Skeletal muscle cell (primary cell): Measurements from ENCODE around the gene HOXC5.
"Not testable (repeated sequence)": the region's sequence is repeated elsewhere in the genome, so short reads cannot be mapped to it uniquely, and the experiment has no call there.

Source experiments
- DNase-seq: peaks from one replicate; pipeline ENCODE4 v3.0.0-alpha.2; 2010; ENCODE audit warnings: low read depth
- H3K4me3 ChIP-seq: 2 replicates; pipeline ENCODE4 v1.5.1; 2011; ENCODE audit warnings: low read depth, mild to moderate bottlenecking, control low read depth, low read length, moderate library complexity

The HOXC5 gene

DNA sequence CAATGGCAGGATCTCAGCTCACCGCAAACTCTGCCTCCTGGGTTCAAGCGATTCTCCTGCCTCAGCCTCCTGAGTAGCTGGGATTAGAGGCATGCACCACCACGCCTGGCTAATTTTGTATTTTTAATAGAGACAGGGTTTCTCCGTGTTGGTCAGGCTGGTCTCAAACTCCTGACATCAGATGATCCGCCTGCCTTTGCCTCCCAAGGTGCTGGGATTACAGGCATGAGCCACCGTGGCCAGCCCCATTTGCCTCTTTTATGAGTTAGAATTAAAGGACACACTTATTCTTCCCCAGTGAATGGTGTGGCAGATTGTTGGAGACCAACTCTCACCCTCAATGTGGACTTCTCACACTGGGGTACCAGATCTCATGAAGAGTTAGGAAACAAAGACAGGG, 9.2 kb downstream of the HOXC5 start:
- H3K4me3 ChIP-seq, DNase-seq: not testable (repeated sequence)

DNA sequence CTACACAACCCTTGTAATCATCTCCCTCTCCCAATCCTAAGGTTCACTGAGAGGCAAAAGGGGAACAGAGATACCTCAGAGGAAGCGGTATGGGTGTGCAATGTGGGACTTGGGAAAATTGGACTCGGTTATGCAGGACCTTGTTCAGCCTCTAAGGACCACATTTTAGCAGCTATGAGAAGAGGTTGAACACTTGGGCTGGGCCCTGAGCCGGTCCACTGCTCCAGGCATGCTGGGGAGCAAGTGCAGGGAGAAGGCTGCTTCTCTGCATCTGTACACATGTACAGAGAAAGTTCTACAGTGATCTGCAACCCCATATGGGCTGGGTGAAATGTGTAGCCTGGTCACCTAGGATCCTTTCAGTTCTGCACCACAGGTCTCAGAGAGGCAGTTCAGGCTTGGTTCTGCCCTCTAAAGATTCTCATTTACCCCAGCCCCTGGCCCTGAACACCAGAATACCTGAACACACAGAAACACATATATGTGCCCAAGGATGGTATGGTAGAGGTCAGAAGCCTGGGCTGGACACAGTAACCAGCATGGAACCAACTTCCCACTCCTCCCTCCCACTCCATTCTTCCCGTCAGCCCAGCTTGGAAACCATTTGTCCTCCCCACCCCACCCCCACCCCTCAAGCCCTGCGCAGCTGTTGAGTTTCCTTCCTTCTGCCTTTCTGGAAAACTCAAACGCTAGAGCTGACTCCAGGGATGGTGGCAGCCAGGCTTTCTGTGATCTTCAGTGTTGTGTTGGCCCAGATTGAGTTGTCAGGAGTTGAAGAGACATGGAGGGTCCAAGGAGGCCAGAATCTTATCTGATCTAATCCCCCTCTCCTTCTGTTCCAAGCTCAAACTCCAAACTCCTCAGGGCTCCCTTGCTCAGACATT, 10.4 kb downstream of the HOXC5 start:
- no peak overlapping the region for H3K4me3 ChIP-seq
- no peak for DNase-seq

DNA sequence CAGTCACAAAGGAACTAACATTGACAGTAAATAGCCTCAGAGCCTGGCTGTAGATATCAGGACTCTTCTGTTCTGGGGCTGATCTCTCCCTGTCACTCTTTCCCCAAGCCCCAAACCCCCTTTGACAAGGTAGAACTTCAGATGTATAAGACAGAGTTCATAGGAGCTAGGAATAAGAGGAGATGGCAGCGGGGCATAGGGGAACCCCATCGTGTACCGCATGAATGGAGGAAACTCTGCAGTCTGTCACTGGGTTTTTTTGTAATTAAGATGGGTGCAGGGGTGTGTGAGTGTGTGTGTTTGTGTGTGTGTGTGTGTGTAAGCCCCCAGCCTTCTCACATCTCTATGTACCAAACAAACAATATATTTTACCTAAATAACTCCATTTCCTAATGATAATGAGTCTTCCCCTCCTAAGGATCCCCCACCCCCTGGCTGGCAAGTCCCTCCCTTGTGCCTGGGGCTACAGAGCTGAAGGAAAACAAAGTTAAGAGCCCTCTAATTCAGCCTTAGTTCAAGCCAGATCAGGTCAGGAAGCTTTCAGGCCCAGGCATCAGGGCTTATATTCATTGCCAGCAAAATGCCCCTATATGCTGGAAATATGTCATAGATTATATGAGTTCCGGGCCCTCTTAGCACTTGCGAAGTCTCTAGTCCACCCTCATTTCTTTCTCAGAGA, 11.7 kb downstream of the HOXC5 start:
- H3K4me3 ChIP-seq = no peak overlapping the region
- DNase-seq = no peak

DNA sequence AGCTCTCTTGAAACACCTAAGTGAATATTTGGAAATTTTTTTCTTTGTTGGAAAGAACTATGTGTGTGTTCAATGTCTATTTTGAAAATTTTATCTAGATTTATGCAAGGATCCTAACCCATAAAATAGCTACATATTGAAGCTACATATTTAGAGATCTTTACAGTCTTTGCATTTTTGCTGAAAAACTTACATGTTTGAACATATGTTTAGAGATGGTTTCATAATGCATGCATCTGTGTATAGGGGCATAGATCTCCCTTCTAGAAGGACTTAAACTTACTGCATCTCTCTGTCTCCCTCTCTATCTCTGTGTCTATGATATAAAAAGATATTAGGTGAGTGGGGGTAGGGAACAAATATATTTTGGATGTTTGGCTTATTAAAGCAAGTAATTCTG, 12.6 kb downstream of the HOXC5 start:
- DNase-seq = no peak
- H3K4me3 ChIP-seq = no peak overlapping the region

DNA sequence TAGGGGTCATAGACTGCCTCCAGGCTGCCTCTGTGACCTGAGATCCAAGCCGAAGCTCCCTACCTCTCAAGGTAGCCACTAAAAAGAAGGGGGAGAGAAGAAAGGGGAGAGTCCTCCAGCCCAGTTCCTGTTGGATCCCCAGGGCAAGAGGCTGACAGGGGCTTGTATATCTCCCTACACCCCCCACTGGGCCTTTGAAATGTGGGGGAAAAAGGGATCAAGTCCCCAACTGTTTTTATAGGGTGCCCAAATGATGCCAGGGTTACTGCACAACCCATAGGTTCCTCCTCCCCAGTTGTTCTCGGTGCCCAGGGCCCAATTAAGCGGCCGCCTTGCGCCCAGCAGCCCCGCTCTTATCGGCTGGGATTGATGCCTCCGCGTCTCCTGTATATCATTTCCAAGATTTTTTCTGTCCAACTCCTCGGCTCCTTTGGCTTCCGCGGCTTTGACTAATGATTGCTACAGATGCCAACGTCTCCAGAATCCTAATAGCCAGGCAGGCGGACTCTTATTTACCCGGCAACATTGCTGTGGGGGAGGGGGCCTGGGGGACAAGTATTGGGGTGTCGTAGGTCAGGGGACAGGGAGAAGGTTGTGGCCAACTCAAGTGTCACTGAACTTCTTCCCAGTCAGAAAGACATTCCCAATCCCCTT, 13.1 kb downstream of the HOXC5 start:
- no peak overlapping the region for H3K4me3 ChIP-seq
- no peak for DNase-seq

DNA sequence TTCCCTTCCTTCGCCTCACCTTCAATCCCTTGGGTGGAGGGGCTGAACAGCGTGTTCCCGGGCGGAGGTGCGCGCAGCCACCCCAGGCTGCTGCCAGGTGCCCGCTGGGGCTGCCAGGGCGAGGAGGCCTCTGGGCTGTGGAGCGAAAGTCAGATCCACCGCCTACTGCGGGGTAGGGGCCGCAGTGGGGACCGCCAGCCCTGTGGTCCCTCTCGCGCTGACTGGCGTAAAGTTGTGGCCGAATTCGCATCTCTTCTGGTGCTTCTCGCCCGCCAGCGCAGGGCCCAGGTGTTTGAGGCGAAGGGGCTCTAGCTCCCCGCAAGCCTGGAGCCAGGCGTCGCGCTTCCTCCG, 13.9 kb downstream of the HOXC5 start:
- DNase-seq = no peak
- no peak overlapping the region for H3K4me3 ChIP-seq

DNA sequence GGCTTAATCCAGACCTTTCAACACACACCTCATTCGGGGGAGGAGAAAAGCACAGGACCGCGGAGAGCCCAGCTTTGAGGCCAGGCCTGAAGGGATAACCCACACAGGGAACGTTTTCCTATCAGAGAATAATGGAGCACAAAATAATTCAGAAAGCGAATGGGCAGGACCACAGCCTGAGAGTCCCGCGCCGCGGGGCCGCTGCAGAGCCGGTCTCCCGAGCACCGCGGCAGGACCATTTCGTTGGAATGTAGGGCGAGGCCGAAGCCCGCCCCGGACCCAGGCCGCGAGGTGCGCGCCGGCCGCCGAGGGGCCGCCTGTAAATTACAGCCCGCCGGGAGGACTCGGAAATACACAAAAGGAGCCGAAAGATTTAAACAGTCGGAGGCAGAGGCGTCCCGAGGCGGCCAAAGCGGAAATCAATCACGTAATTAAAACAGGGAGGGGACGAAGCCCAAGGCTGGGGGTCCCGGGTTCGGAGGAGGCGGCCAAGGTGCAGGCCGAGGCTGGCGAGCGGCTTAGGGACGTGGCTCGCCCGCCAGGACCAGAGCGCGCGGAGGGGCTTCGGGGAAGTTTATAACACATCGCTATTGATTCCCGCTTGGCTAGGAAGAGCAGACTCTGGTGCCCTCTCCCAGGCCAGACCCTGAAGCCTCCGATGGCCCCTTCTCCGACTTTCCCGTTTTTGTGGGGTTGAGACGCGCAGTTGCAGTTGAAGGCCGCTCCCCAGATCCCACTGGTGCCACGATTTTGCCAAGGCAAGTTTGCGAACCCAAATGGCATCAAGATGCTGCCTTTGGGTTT, 14.5 kb downstream of the HOXC5 start:
- no peak overlapping the region for H3K4me3 ChIP-seq
- DNase-seq = no peak

DNA sequence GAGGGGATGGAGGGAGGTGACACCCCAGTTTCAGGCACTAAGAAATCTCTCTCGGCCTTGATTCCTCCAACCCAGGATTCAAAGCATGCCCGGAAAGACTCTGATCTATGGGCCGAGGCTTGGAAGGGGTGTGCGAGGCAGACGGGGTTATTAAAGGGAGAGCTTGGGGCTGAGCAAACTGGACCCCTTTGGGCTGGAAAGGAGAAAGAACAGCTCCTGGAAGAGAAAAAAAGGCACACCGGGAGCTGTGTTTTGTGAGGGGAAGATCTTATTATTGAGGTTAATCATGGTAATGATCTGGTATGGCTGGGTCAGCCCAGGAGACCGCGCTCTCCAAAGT, 15.1 kb downstream of the HOXC5 start:
- no peak overlapping the region for H3K4me3 ChIP-seq
- DNase-seq = no peak

DNA sequence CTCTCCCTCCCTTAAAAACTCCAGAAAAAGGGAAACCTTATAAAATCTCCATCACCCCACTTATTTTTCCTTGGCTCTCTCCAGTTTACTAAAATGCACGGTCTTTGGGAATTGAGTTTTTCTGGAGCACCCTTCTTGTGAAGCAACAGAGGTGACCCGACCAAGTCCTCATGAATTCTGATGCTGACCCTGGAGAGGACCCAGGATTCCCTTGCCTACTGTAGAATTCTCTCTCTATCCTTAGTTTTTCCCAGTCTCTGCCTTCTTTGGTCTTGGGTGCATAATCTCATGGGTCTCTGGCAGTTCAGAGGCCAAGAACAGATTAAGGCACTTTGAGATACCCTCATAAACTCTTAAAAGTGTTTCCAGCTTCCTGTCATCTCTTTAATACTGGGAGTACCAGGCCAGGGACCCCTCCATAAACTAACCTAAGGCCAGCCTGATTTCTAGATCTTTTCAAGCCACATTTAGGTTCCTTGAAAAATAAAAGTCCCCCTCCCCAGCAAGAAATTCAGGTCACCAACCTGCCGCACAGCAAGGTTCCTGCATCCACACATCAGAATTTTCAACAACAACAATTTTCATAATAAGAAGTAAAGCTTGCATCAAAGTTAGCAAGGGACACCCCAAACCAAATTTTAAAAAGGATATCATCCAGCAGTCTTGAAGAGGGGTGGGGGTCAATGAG, 15.7 kb downstream of the HOXC5 start:
- no peak overlapping the region for H3K4me3 ChIP-seq
- DNase-seq = no peak

DNA sequence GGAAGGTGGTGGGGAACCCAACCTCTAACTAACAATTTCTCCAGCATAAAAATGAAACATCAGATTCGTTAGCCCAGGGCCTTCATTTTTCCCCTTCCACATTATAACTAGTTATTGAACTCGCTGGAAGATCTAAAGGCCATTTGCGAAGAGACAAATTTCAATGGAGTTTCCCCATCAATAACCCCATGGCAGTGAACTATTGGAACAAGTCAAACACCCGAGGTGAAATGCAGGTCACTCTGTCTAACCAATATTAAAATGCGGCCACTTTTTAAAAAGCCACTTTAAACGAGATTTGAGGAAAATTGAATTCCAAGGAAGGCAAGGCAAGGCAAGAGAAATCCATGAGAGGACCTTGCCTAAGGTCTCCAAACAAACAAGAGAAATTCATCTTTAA, 16.3 kb downstream of the HOXC5 start:
- H3K4me3 ChIP-seq = no peak overlapping the region
- no peak for DNase-seq

DNA sequence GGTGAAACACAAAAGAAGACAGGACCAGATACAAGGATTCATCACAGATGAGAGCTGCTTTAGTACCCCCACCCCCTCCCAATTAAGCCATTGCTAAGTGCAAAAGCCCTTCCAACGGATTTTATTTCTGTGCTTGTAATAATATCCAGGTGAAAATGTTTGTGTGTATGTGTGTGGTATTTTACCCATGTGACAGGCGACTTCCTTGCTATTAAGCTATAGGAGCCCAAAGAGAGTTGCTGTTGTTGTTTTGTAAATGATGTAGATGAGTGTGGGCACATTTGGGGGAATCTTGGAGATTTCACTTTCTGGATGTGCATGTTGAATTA, 17.6 kb downstream of the HOXC5 start:
- DNase-seq = no peak
- no peak overlapping the region for H3K4me3 ChIP-seq

DNA sequence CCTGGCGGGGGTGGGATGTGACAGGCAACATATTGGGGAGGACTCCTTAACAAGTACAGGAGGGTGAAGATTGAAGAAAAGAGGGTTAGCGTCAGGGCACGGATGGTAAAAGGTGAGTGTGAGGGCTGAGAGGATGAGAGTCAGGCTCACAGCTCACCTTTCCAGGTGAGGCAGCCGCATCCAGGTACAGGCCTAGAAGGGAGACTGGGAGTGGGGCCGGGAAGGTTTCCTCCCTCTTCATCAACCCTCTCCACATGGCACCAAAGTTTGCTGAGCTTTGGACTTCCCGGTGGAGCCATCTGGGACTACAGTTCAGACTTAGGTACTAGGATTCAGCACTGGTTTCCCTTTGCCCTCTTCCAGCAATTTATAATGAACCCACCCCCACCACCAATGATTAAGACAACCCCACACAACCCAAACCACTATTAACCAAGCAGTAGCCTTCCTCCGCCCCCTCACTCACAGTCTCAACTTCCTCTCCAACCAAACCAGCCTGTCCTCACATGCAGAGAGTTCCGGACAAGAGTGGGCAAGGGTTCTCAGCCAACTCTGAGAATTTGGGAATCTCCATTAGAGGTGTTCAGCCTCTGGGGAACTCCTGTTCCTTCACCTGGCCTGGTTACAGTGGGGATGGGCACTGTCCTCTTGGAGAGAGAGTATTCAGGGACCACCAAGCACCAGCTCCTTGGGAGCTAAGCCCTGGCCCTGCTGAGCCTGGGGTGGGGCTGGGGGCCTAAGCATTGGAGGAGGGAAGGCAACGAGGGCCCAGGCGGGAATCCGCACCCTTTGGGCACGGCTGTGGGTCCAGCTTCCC, 18.4 kb downstream of the HOXC5 start:
- H3K4me3 ChIP-seq = no peak overlapping the region
- no peak for DNase-seq

DNA sequence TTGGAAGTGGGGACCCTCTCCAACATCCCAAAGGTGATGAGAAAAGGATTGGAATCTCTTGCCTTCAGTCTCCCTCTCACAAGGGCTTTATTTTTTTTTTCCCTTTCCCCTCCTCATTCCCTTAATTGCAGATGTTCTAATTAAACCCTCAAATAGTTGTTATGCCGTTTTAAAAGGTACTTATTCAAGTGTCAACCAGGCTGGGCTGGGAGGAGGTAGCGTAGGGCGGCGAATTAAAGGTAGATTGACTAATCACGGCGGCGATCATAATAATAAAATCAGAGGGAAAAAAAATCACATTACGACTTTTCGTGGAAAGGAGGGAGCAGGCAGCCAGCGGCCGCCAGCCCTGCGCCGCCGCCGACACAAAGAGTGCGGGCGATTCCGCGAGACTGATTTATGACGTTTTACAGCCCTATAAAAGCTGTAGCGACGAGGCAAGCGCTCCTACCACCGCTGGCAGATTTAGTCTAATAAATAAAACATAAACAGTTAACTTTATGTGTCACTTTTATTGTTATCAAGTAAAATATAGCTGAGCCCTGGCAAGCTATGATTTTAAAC, 19.1 kb downstream of the HOXC5 start:
- no peak overlapping the region for H3K4me3 ChIP-seq
- no peak for DNase-seq

DNA sequence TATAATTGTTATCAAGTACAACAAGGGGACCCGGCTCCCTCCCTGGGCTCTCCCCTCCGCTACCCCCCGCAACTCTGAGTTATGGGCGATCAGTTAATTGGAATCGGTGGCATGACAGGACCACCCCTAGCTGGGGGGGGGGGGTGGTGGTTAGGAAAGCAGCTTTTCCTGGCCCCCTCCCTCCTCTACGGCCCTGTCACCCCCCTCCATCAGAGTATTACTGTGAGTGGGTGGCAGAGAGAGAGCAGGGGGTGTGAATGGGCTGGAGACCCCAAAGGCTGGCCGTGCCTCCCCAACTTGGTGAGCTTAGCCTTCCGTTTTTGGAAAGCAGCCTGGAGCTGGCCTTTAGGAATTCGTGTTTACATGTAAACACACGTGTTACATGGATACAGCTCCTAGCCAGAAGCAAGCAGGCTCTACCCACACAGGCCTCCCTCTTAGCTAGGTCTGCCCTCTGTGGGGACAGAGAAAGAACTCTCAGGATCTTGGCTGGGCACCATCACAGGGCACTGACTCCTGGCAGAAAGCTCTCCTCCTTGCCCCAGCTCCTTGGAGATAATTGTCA, 19.7 kb downstream of the HOXC5 start:
- no peak overlapping the region for H3K4me3 ChIP-seq
- no peak for DNase-seq

DNA sequence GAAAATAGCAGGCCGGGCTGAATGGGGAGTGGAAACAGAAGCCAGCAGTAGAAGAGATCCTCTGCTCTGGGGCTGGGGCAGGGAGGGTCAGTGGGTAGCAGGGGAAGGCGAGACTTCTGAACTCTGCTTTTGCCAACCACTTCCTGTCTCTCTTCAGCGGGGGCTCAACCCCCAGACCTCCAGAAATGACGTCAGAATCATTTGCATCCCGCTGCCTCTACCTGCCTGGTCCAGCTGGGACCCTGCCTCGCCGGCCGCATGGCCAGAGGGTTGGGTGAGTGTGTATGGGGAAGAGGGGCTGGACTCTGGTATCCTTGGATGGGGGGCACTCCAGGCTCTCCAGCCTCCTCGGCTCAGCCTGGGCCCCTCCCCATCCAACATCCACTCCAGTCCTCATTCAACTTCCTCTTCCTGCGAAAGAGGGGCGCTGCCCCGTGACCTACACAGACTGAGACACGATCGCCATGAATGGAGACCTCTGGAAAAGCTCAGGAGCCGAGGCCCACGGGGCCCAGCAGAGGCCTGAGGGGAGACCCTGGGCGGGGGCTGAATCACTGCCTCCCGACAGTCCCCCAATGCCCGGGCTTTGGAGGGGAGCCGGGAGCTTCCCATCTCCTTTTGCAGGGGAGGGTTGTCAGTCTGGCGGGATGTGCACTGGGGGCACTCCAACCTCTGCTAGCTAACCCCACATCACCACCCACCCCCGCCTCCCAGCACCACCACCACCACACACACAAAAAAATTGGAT, 20.3 kb downstream of the HOXC5 start:
- no peak for DNase-seq
- peak overlapping the region; percentile 34 for H3K4me3 ChIP-seq

DNA sequence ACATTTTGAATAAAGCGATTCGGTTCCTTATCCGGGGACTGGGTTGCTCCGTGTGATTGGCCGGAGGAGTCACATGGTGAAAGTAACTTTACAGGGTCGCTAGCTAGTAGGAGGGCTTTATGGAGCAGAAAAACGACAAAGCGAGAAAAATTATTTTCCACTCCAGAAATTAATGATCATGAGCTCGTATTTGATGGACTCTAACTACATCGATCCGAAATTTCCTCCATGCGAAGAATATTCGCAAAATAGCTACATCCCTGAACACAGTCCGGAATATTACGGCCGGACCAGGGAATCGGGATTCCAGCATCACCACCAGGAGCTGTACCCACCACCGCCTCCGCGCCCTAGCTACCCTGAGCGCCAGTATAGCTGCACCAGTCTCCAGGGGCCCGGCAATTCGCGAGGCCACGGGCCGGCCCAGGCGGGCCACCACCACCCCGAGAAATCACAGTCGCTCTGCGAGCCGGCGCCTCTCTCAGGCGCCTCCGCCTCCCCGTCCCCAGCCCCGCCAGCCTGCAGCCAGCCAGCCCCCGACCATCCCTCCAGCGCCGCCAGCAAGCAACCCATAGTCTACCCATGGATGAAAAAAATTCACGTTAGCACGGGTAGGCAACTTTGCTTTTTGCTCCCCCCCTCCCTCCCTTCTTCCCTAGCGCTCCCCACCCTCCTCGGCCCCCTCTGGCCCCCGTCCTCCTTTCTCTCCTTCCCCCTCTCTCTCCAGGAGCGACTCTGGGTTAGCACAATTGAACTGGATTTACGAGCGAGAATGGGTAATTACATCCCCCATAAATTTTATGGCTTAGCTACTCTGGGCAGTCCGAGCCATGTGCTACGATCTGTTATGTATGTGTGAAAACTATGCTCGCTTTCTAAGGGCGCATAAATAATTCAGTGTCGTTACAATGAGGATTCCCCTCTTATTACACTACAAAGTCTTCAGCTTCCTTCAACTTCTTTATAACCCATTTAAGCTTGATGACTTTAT, 21.2 kb downstream of the HOXC5 start, which contains the start of gene HOXC4:
Gene HOXC4 (plus strand): TSS at position 85 of the 991 bp plus-strand sequence. CDS start 88 bp downstream, at position 173.
- peak within 1 kb of the TSS; percentile 34 for H3K4me3 ChIP-seq
- DNase-seq = no peak
